K562 (cell line): ENCODE data around the gene OPHN1. TPM values are rescaled to one million over a fixed set of nuclear protein-coding genes. Genes with fewer than 3 reads are reported as not detected.
A peak's percentile ranks its signal among the peaks of the same experiment; 100 is the strongest.

Experiments used
- ATF7 ChIP-seq: fragments of 450-650 bp; IDR thresholded peaks from 2 replicates; pipeline ENCODE4 v1.7.1; 2014; ENCODE audit warnings: mild to moderate bottlenecking, moderate library complexity
- BDP1 ChIP-seq: IDR thresholded peaks from 3 replicates; pipeline ENCODE4 v1.6.1; 2011; ENCODE audit not compliant: insufficient read length, insufficient read depth
- CHAMP1 ChIP-seq: fragments of 450-650 bp; IDR thresholded peaks from 2 replicates; pipeline ENCODE4 v1.6.1; 2016; ENCODE audit warnings: mild to moderate bottlenecking
- DLX4 ChIP-seq: fragments of 250-450 bp; sonication (Bioruptor Pico); IDR thresholded peaks from 2 replicates; pipeline ENCODE4 v1.6.1; 2021; ENCODE audit warnings: mild to moderate bottlenecking
- EZH2 ChIP-seq: IDR thresholded peaks from 2 replicates; pipeline ENCODE4 v1.6.1; 2012; ENCODE audit warnings: low read depth, mild to moderate bottlenecking, inconsistent platforms, low read length, borderline replicate concordance
- FOXK1 ChIP-seq: sonication (generic); formaldehyde crosslinking; IDR thresholded peaks from 2 replicates; pipeline ENCODE4 v1.8.0; 2022; ENCODE audit warnings: missing genetic modification reagents, mild to moderate bottlenecking, borderline replicate concordance
- FOXP1 ChIP-seq: sonication (generic); formaldehyde crosslinking; IDR thresholded peaks from 2 replicates; pipeline ENCODE4 v1.8.0; 2022; ENCODE audit warnings: mild to moderate bottlenecking, missing genetic modification reagents
- GTF2F1 ChIP-seq: IDR thresholded peaks from 2 replicates; pipeline ENCODE4 v1.6.1; 2011; ENCODE audit warnings: low read depth, low read length, improper control_type of control experiment
- HMG20B ChIP-seq: fragments of 250-450 bp; sonication (Bioruptor Pico); IDR thresholded peaks from 2 replicates; pipeline ENCODE4 v1.5.0; 2021; ENCODE audit warnings: mild to moderate bottlenecking
- KAT8 ChIP-seq: fragments of 450-650 bp; IDR thresholded peaks from 2 replicates; pipeline ENCODE4 v1.6.1; 2016; ENCODE audit warnings: low read depth, mild to moderate bottlenecking
- MCM2 ChIP-seq: fragments of 450-650 bp; IDR thresholded peaks from 2 replicates; pipeline ENCODE4 v1.6.1; 2017; ENCODE audit warnings: low read depth, mild to moderate bottlenecking
- MTA3 ChIP-seq: fragments of 450-650 bp; formaldehyde crosslinking; IDR thresholded peaks from 2 replicates; pipeline ENCODE4 v1.6.1; 2017; ENCODE audit warnings: mild to moderate bottlenecking, borderline replicate concordance
- NCOA2 ChIP-seq, 2 experiments: fragments of 450-650 bp; IDR thresholded peaks; 2 replicates each; pipeline ENCODE4 v1.6.1; 2018; ENCODE audit warnings: mild to moderate bottlenecking in 2 of 2, moderate library complexity in 1 of 2; ENCODE audit not compliant: partially characterized antibody in 2 of 2
- NFIX ChIP-seq: fragments of 250-450 bp; sonication (Bioruptor Pico); IDR thresholded peaks from 2 replicates; pipeline ENCODE4 v1.4.0; 2020; ENCODE audit warnings: low read depth, mild to moderate bottlenecking, moderate library complexity
- NR4A1 ChIP-seq, 2 experiments: fragments of 250-450 bp in 1 of 2; fragments of 450-650 bp in 1 of 2; sonication (Bioruptor Pico) in 1 of 2; IDR thresholded peaks; 2 replicates each; pipeline versions ENCODE4 v1.4.0 to v1.6.1; 2016 to 2020; ENCODE audit warnings: mild to moderate bottlenecking in 2 of 2, missing compliant biosample characterization in 1 of 2, missing genetic modification characterization in 1 of 2, moderate library complexity in 1 of 2
- POLR2AphosphoS2 ChIP-seq: IDR thresholded peaks from 2 replicates; pipeline ENCODE4 v1.6.1; 2012; ENCODE audit warnings: low read length, improper control_type of control experiment
- PTTG1 ChIP-seq: fragments of 450-650 bp; IDR thresholded peaks from 2 replicates; pipeline ENCODE4 v1.6.1; 2016; ENCODE audit warnings: low read depth, mild to moderate bottlenecking, missing genetic modification characterization, missing compliant biosample characterization
- RBM17 ChIP-seq: fragments of 200-400 bp; formaldehyde crosslinking; IDR thresholded peaks from 2 replicates; pipeline ENCODE4 v1.6.1; 2017; ENCODE audit warnings: low read depth, mild to moderate bottlenecking, low read length, borderline replicate concordance
- SIN3B ChIP-seq: fragments of 450-650 bp; IDR thresholded peaks from 2 replicates; pipeline ENCODE4 v1.6.1; 2017; ENCODE audit warnings: low read depth, mild to moderate bottlenecking, moderate library complexity
- SMC3 ChIP-seq: conservative IDR thresholded peaks from 2 replicates; pipeline ENCODE4 v1.6.1; 2011; ENCODE audit warnings: low read depth, low read length, improper control_type of control experiment; ENCODE audit not compliant: insufficient read depth
- TAF7 ChIP-seq: fragments of 450-650 bp; IDR thresholded peaks from 2 replicates; pipeline ENCODE4 v1.6.1; 2016; ENCODE audit warnings: missing genetic modification characterization, missing compliant biosample characterization
- TBL1XR1 ChIP-seq, 2 experiments: IDR thresholded peaks; 2 replicates each; pipeline ENCODE4 v1.6.1; 2012; ENCODE audit warnings: improper control_type of control experiment in 2 of 2, low read length in 2 of 2, mild to moderate bottlenecking in 1 of 2
- XRCC3 ChIP-seq: fragments of 450-650 bp; IDR thresholded peaks from 2 replicates; pipeline ENCODE4 v1.6.1; 2017; ENCODE audit warnings: mild to moderate bottlenecking, moderate library complexity
- ZFX ChIP-seq: sonication (generic); formaldehyde crosslinking; IDR thresholded peaks from 2 replicates; pipeline ENCODE4 v1.8.0; 2022; ENCODE audit warnings: mild to moderate bottlenecking, missing genetic modification reagents, moderate library complexity
- ZNF23 ChIP-seq: fragments of 250-450 bp; sonication (Bioruptor Pico); IDR thresholded peaks from 2 replicates; pipeline ENCODE4 v1.4.0; 2020; ENCODE audit warnings: mild to moderate bottlenecking
- ZNF311 ChIP-seq: fragments of 250-450 bp; sonication (Bioruptor Pico); IDR thresholded peaks from 2 replicates; pipeline ENCODE4 v1.4.0; 2020; ENCODE audit warnings: mild to moderate bottlenecking, moderate library complexity
- ZNF324 ChIP-seq: fragments of 250-450 bp; sonication (Bioruptor Pico); IDR thresholded peaks from 2 replicates; pipeline ENCODE4 v1.4.0; 2020; ENCODE audit warnings: mild to moderate bottlenecking
- ZNF384 ChIP-seq: IDR thresholded peaks from 2 replicates; pipeline ENCODE4 v1.6.1; 2012; ENCODE audit warnings: low read depth, low read length, improper control_type of control experiment
- ZNF584 ChIP-seq: fragments of 200-800 bp; sonication (Bioruptor generic); IDR thresholded peaks from 2 replicates; pipeline ENCODE4 v1.6.1; 2016; ENCODE audit warnings: low read depth, mild to moderate bottlenecking, missing genetic modification characterization, missing compliant biosample characterization
- ZNF589 ChIP-seq: fragments of 200-800 bp; sonication (Bioruptor generic); IDR thresholded peaks from 2 replicates; pipeline ENCODE4 v1.6.1; 2016; ENCODE audit warnings: low read depth, missing genetic modification characterization, missing compliant biosample characterization
- ZSCAN32 ChIP-seq: fragments of 450-650 bp; formaldehyde crosslinking; IDR thresholded peaks from 2 replicates; pipeline ENCODE4 v1.4.0; 2020; ENCODE audit warnings: mild to moderate bottlenecking, moderate library complexity
- ZZZ3 ChIP-seq: fragments of 450-650 bp; IDR thresholded peaks from 2 replicates; pipeline ENCODE4 v1.6.1; 2016; ENCODE audit warnings: antibody characterized with exemption, mild to moderate bottlenecking, moderate library complexity
- polyA plus RNA-seq, 8 experiments: library from polyadenylated mRNA; depleted of rRNA in 4 of 8; stranded (reverse) in 5 of 8; unstranded in 3 of 8; fragments of >200 nt; fragmentation: Nextera tagmentation in 2 of 8; fragmentation: Illumina TruSeq in 1 of 8; extraction: Ambion mirVana in 2 of 8; extraction: Trizol in 1 of 8; gene quantifications; 2 replicates each; pipeline versions ENCODE4 v1.2.1 to v1.2.3, GENCODE V29; 2011 to 2014; ENCODE audit warnings: inconsistent platforms in 1 of 8, missing spikeins in 1 of 8
- total RNA-seq, 7 experiments: library from RNA; depleted of rRNA in 6 of 7; stranded (reverse); fragments of >200 nt in 6 of 7; fragmentation: Illumina TruSeq in 2 of 7; extraction: Trizol in 2 of 7; gene quantifications; 2 replicates each; pipeline versions ENCODE4 v1.2.1 to v1.2.3, GENCODE V29; 2011 to 2021; ENCODE audit warnings: low replicate concordance in 1 of 7

Gene OPHN1
- total and polyA plus RNA-seq, 9 of the 15 experiments (the other 6 are each of a cell fraction or from before 2014, with no cell fraction given): 0.28 to 1.8 (median 1.0) TPM

- TF ChIP-seq DLX4 (CRISPR knock-in tag): no peak
- no peak for TF ChIP-seq MCM2
- TF ChIP-seq FOXK1 (CRISPR knock-in tag): no peak
- TF ChIP-seq TBL1XR1 (IDR thresholded peaks at IDR 0.05; ENCODE audit: low read length in 2 of 2): no peak
- 0 out of 2 replicates have a peak, but pooled peaks have one; percentile 37 for TF ChIP-seq ZNF23 (CRISPR knock-in tag)
- no peak for TF ChIP-seq RBM17
- TF ChIP-seq BDP1: no peak
- no peak for TF ChIP-seq GTF2F1
- no peak for TF ChIP-seq ATF7
- peak; percentile 82 for TF ChIP-seq PTTG1 (tag)
- no peak for TF ChIP-seq NCOA2 (IDR thresholded peaks at IDR 0.05; ENCODE audit: partially characterized antibody in 2 of 2)
- TF ChIP-seq HMG20B (CRISPR knock-in tag): no peak
- TF ChIP-seq NR4A1 (CRISPR knock-in tag; IDR thresholded peaks at IDR 0.05): no peak
- TF ChIP-seq NR4A1 (tag; IDR thresholded peaks at IDR 0.05): peak; percentile 90
- TF ChIP-seq SMC3: no peak
- no peak for TF ChIP-seq FOXP1 (CRISPR knock-in tag)
- no peak for TF ChIP-seq ZNF324 (CRISPR knock-in tag)
- no peak for TF ChIP-seq CHAMP1
- no peak for TF ChIP-seq ZZZ3
- no peak for TF ChIP-seq ZSCAN32
- no peak for TF ChIP-seq SIN3B
- TF ChIP-seq TAF7: no peak
- no peak for TF ChIP-seq ZNF384
- TF ChIP-seq ZNF311 (CRISPR knock-in tag): peak; percentile 88
- no peak for TF ChIP-seq NFIX (CRISPR knock-in tag)
- TF ChIP-seq ZNF584 (CRISPR knock-in tag): peak; percentile 91
- peak; percentile 97 for TF ChIP-seq ZNF589
- no peak for TF ChIP-seq KAT8
- no peak for TF ChIP-seq ZFX
- no peak for TF ChIP-seq MTA3
- TF ChIP-seq XRCC3: no peak
- TF ChIP-seq POLR2AphosphoS2: no peak
- TF ChIP-seq EZH2: no peak
Measured at GRCh38 chrX:68462197-68462596, 28.9 kb upstream of the OPHN1 start (continued).
